SIG-M5 treated with dmso at 0.1 percent for 504 hours (cell line): Measurements from ENCODE around the gene C20orf202.

Source experiments
- DNase-seq: peaks from one replicate; lab custom pipeline; 2025; ENCODE audit not compliant: unreplicated experiment; lab: John Stamatoyannopoulos, UW

Gene C20orf202

DNA sequence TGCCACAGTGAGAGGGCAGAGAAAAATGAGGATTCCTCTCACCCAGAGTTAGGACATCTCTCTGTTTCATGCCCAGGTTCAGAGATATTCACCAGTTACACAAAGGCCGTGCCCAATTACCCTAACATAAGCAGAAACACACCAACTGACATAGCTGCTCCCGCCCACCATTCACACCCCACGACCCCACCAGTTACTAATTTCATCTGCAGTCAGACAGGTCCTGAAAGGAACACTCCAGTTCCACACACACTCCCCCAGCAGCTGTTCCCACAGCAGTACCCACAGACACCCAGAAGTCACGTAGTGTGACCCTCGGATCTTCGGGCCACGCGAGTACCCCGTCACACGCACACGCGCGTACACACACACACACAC is 19.0 kb upstream of the C20orf202 start:
- no peak for DNase-seq

DNA sequence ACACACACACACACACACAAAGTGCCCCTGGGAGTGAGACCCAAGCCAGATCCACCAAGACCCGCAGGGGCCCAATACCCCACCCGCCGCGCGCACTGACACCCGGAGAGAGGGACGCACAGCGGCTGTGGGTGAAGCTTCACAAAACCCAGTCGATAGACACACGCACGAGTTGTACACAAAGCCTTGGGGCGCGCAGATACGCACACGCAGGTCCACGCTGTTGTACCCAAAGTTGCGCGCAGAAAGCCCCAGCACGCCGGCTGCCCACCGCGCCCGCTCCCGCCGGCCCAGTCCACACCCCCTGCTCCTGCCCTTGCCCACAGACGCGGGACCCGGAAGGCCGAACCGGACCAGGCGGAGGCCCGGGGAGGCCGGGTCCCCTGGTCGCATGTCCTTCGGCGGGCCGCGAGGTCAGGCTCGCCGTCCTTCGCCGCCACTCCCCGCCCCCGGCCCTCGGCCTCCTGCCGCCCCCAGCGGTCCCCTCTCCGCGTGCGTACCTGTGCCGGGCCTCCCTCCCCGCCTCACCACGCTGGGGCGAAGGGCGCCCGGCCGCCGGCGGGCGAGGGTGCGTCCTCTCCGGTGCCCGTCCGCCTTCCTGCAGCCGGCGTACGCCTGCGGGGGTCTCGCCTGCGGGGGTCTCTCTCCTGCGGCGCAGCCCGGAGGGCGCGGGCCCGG is 18.5 kb upstream of the C20orf202 start, which contains the start of gene TMEM74B:
Gene TMEM74B, minus strand, starts transcription at position 344 of the 678 bp plus-strand sequence. CDS start 1,180 bp downstream, outside the sequence.
- no peak for DNase-seq

DNA sequence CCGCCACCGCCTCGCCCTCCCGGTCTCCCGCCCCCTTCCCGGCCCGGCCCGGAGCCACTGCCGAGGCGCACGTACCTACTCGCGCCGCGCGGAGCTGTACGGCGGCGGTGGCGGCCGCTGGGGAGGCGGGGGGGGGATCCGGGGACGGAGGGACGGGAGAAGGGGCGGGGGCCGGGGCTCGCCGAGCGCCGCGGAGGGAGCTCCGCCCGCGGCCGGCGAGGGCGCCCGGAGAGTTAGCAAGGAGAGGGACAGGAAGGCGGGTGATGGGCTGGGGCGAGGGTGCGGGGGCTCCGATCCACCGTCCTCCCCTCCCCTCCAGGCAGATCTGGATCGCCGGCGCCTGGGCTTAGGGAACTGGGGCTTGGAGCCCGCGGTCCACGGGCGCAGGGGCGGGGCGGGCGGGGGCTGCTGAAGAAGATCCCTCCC is 17.9 kb upstream of the C20orf202 start:
- no peak for DNase-seq

DNA sequence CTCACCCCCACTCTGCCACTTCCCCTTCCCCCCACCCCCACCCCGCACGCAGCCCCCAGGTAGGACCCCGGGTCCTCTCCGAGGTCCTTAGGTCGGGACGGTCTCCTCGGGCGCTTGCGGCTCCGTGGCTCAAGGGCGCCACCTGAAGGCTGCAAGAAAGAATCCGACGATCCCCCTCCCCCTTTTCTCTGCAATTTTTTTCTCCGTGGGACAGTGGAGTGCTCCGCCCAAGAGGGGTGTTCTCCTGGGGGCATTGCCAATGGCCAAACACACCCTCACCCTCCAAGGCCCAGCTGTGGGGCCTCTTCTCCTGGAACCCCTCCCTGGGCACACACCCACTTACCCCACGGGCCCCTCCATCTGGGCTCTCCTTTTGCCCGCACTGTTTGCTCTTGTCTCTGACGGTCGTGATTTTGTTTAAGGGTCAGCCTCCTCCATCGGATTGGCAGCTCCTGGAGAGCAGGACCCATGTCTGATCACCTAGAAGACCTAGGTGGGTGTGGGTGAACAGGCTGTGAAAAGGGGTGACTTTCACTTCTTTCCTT is 17.4 kb upstream of the C20orf202 start:
- DNase-seq: peak; percentile 42

DNA sequence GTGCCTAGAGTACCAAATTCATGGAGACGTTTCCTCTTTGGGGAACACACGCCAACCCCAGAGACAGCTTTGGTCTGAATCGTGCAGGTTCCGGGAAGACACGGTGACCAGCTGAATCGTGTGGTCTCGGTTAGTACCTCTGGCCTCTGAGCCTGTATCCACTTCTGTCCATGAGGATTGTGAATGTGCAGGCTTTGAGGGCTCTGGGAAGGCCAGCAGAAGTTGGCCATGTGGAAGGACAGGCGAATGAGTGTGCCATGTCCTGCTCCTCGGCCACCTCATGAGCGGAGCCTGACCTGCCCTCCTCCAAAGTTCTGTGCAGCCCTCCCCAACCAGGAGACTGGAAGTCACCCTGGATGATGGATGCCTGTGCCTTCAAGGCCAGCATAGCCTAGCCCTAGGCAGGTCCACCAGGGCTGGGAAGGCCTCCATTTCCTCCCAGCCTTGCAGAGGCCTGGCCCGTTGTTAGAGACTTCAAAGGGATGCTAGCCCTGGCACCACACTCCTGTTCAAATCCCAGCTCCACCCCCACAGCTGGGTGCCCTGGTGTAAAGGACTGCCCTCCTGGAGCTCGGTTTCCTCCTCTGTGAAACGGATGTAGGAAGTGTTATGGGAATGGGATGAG is 16.8 kb upstream of the C20orf202 start:
- DNase-seq: no peak

DNA sequence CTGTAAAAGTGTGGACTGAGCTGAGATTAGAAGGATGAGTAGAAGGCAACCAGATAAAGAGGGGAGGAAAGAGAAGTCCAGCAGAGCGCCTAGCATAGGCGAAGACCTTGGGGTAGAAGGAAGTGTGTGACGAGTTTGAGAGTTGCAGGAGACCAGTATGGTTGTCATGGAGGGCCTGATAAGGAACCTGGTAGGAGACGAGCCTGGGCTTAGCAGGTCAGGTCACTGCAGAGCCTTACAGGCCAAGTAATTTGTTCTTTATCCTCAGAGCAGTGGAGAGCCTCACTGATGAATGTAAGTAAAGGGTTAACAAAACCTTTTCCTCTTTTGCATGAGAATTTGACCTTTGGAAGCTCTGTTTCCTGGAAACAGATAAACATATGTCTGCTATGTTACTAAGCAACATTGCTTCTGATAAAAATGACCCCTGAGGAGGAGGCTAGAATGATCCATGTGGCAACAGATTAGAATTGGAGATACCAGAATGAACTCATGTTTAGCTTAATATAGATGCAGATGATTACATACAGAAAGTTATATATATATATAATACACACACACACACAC is 15.6 kb upstream of the C20orf202 start:
- DNase-seq: no peak

DNA sequence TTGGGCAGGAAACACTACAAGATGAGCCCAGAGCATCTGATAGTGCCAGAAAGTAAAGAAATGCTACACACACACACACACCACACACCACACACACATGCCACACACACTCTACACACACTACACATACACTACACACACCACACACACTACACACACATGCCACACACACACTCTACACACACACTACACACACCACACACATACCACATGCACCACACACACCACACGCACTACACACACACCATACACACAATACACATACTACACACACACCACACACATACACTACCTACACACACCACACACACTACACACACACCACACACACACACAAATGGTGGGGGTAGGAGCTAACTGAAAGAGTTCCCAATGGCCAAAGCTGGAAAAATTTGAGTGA is 14.9 kb upstream of the C20orf202 start:
- no peak for DNase-seq

DNA sequence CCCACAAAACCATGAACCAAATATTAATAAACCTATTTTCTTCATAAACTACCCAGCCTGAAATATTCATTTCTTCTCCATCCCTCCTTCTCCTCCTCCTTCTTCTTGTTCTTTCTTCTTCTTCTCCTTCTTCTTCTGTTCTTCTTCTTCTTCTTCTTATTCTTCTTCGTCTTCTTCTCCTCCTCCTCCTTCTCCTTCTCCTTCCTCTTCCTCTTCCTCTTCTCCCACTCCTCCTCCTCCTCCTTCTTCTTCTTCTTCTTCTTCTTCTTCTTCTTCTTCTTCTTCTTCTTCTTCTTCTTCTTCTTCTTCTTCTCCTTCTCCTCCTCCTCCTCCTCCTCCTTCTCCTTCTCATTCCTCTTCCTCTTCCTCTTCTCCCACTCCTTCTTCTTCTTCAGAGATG is 13.4 kb upstream of the C20orf202 start:
- DNase-seq: no peak

DNA sequence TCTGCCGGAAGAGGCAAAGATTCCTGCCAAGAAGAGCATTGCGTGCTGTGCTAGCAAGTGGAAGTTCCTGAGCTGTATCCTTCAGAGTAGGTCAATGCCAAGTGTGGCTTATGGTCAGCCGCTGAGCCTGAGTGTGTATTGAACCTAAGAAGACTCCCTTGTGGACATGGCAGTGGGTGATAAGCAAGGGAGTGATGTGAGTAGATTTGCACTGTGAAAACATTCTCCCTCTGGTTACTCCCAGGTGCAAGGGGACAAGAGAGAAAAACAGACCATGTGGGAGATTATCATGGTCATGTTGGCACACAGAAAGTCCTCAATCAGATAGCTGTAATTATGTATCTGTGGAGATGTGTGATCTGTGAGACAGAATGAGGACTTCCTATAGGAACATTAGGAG is 12.4 kb upstream of the C20orf202 start:
- DNase-seq: no peak

DNA sequence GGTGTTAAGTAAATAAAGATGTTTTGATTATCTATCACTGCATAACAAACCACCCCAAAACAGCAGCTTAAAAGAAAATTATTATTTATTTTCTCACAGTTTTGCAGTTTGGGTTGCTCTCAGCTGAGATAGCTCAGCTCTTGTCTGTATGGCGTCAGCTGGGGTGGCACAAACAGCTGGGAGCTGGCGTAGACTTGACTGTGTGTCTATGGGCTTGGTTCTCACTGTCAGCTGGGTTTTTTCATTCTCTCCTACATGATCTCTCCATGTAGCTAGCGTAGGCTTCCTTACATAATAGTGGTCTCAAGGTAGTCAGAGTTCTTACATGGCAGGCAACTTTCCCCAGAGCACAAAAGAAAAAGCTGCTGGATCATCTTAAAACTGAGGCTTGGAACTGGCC is 12.0 kb upstream of the C20orf202 start:
- no peak for DNase-seq

DNA sequence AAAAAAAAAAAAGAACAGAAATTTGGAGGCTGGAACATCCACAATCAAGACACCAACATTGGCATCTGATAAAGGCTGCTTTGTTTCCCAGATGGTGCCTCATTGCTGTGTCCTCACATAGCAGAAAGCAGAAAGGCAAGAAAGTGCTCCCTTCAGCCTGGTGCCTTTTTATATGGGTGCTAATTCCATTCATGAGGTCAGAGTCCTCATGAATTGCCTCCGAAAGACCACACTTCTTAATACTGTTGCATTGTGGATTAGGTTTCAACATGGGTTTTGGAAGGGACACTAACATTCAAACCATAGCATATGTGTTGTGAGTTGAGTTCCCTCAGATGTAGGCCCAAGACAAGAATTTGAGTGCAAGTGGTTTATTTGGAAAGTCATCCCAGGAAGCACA is 8.0 kb upstream of the C20orf202 start:
- no peak for DNase-seq

DNA sequence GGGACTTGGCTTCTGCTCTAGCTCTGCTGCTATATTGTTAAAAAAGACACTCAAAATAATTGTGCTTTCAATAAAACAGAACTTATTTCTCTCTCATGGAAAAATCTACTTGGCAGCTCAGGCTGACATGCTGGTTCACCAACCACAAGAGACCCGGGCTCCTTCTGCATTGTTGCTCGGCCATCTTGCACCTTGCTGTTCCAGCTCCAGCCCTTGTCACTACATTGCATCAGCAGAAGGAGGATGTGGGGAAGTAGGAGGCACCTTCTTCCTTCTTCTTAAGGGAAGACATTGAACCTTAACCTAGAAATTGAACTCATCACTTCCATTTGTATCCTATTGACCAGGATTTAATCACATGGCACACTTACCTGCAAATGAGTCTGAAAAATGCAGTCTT is 6.6 kb upstream of the C20orf202 start:
- DNase-seq: no peak

DNA sequence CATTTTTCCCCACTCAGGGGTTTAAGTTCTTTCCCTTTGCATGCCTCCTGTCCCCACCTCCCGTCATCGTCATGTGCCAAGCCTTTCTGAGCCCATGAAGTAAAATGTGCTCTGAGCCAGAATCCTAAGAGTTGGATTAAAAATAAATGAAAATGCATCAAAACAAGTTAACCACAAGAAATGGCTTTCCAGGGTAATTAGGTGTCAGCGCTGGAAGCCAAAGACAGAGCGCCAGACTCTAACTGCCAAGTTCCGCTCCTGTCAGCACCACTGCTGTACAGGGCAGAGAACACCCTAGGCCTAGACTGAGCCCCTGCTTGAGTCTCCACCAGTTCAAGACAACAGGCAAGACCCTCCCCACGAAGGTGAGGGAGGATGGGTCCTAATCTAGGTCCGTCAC is 5.5 kb upstream of the C20orf202 start:
- no peak for DNase-seq

DNA sequence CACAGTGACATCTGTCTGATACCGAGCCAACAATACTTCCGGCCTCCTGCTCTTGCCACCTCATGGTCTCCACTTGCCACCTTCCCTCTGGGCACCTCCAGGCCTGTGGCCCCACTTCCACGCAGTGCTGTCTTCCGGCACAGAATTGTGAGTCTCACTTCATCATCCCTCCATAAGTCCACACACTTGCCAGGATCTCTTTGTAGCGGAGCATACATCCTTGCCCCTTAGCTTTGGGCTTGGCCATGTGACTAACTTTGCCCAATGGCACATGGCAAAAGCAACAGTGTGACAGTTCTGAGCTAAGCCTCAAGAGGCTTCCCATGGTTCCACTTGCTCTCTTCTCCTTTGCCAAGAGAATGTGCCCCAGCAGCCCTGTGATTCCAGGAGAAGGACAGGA is 4.5 kb upstream of the C20orf202 start:
- DNase-seq: no peak

DNA sequence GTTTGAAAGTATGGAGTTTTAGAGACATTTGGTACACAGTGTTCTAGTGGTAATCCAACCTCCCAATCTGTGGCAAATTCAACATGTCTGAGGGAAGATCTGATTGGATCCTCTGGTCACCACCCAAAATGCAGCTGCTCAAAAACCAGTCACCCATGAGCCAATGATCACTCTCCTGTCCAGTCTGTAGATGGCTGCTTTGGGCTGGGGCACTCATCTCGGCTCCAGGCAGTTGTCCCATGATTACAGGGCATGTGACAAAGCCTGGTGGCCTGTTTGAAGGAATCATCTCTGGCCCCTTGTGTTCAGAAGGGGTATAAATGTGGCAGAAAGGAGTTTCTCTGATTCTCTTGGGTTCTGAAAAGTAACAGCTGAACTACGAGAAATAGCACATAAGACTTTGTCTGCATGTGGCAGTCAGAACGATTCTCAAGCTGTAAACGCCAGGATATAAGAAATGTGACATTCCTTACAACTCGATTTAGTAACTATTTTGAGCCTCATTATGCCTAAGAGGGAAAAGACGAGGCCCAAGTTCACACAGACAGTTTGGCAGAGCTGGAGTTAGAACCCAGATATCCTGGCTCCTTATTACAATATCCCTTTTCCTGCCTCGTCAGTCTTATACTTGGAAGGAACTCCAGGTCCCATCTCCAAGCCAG is 3.9 kb upstream of the C20orf202 start:
- no peak for DNase-seq

DNA sequence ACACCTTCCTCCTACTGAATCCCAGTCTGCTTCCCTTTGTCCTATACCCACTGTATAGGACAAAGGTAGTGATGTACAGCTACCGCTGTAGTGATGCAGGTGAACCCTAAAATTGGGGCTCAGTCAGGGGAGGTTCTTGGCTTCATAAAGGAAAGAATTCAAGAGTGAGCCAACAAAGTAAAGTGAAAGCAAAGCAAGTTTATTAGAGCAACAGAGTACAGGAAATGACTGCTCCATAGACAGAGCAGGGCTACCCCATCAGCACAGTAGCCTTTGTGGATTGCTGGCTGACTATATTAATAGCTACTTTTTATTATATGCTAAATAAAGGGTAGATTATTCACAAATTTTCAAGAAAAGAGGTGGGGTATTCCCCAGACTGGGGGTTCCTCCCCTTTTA is 3.3 kb upstream of the C20orf202 start:
- DNase-seq: no peak

DNA sequence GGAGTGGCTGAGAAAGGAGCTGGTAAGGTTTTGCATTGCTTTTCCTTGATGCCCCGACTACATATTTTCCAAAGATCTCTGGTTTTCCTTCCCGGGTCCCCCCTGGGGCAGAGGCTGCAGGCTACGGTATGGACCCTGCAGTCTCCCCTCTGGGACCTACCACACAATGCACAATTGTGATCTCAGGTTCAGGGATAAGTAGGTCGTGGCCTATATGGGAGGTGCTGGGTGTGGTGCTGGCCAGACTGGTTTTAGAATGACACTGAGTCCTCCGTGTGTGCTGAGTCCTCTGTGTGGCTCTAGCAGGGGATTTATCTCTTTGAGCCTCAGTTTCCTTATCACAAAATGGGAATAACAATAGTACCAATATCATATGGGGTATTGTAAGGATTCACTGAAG is 376 bp downstream of the C20orf202 start:
- no peak for DNase-seq

DNA sequence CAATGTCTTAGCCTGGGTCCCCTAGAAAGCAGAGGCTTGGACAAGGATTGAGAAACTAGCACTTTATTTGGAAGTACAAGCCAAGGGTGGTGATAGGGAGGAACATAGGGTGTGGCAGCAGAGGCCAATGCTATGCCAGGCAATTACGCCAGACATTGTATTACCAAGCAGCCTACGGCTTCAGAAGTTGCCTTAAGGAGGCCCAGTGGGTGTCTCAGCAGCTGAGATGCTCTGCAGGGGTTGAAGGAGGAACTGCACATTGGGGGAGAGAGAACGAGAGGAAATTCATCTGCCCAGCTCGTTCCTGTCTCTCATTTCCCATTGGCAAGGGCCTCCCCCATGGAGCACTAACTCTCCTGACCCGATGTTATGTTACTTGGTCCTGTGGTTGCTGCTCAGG is 859 bp downstream of the C20orf202 start:
- DNase-seq: no peak

DNA sequence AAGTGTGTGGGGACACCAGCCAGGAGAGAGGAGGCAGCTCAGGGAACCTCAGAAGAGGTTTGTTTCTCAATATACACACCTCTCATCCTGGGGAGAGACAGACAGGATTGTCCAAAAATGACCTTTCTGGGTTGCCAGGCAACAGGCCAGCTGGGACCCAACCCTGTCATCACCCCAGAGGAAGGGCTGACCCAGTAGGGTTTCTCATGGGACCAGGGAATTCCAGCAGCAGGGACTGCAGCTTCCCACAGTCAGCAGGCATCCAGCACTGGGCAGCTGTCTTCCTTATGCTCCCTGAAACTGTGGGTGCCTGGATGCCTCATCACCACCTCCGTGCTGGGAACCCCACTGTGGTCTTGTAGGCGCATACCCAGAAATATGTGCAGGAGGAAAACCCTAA is 1.3 kb downstream of the C20orf202 start:
- DNase-seq: no peak

DNA sequence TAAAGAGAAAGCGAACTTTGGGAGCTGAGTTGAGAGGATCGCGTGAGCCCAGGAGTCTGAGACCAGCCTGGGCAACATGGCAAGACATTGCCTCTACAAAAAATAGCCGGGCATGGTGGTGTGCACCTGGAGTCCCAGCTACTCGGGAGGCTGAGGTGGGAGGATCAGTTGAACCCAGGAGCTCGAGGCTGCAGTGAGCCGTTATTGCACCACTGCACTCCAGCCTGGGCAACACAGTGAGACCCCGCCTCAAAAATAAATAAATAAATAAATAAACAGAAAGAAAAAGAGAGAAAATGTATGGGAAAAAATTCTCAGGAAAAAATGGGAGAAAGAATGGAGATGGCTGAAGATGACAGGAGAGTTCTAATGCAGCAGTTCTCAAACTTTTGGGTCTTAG is 2.5 kb downstream of the C20orf202 start:
- DNase-seq: no peak

DNA sequence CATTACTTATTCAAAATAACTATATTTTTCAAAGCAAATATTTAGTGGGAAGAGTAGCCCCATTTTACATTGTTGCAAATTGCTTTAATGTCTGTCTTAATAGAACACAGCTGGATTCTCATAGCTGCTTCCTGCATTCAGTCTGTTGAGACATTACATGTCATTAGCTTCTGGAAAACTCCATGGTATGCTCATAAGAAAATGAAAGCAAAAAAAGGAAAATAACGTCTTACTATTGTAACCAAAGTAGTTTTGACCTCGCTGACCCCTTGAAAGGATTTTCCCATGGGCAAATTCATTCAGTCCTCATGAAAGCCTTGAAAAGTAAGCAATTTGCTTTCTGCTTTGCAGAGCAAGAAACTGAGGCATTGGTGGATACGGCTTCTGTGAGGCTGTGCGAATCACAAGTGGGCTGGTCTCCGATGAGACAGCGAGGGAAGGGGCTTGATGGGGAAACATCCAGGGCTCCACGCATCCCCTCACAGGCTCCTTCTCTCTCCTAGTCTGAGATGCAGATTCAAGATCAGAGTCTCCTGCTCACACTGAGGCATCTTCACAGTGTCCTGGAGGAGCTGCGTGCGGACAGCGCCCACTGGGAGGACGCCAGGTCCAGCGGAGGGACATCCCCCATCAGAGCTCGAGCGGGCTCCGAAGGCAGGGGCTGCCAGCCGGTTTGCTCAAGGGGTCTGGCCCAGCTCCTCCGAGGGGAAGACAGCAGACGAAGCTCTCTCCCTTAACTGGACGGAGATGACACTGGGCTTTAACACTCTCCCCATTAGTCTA is 3.3 kb downstream of the C20orf202 start:
- DNase-seq: no peak
